GM12874 (cell line): Measurements from ENCODE around the gene HNRNPH3.

Experiments
- CTCF ChIP-seq: IDR thresholded peaks from 2 replicates; pipeline ENCODE4 v1.5.1; 2011; ENCODE audit warnings: low read depth, mild to moderate bottlenecking, control low read depth, low read length, moderate library complexity; ENCODE audit not compliant: insufficient read depth

The HNRNPH3 gene

GRCh38 chr10:68331455-68332258 lies at the start of gene HNRNPH3:
TSS of gene HNRNPH3 (plus strand) at chr10:68332064. CDS start at chr10:68337222, 5,158 bp downstream.
- no peak for TF ChIP-seq CTCF

GRCh38 chr10:68284062-68285001 lies 47.5 kb upstream of the HNRNPH3 start:
- TF ChIP-seq CTCF, result no peak

- TF ChIP-seq CTCF, result no peak
Measured at GRCh38 chr10:68288717-68289116, 43.1 kb upstream of the HNRNPH3 start.

- no peak for TF ChIP-seq CTCF
Measured at GRCh38 chr10:68290736-68291135, 41.1 kb upstream of the HNRNPH3 start.

GRCh38 chr10:68296843-68297663 lies 34.8 kb upstream of the HNRNPH3 start:
- TF ChIP-seq CTCF, result no peak

- no peak for TF ChIP-seq CTCF
Measured at GRCh38 chr10:68301301-68301700, 30.6 kb upstream of the HNRNPH3 start.
